Stomach (tissue), 9 donors: Measurements from ENCODE around the gene RHBDL1. TPM values are rescaled to one million over a fixed set of nuclear protein-coding genes. Genes with fewer than 3 reads are reported as not detected.
A peak's percentile ranks its signal among the peaks of the same experiment; 100 is the strongest.

Experiments used
- DNase-seq, 2 donors: peaks; one replicate each; pipeline versions ENCODE4 v3.0.0 to v3.0.0-alpha.2; 2013 to 2019
- H3K27ac ChIP-seq, 5 donors: fragments of 200-600 bp in 4 of 5; sonication (generic) in 4 of 5; one replicate each; pipeline ENCODE4 v1.5.1; 2013 to 2019; ENCODE audit warnings: mild to moderate bottlenecking in 1 of 5, moderate library complexity in 1 of 5
- H3K27me3 ChIP-seq, 3 donors: fragments of 200-600 bp; sonication (generic); one replicate each; pipeline ENCODE4 v1.5.1; 2017 to 2019; ENCODE audit warnings: mixed run types in 1 of 3
- H3K36me3 ChIP-seq, 4 donors: fragments of 200-600 bp; sonication (generic); 1 replicate in 3 of 4; 2 replicates in 1 of 4; pipeline ENCODE4 v1.5.1; 2016 to 2019
- H3K4me1 ChIP-seq, 4 donors: fragments of 200-600 bp; sonication (generic); one replicate each; pipeline ENCODE4 v1.5.1; 2016 to 2019
- H3K4me3 ChIP-seq, 4 donors: fragments of 200-600 bp; sonication (generic) in 3 of 4; one replicate each; pipeline ENCODE4 v1.5.1; 2016 to 2019; ENCODE audit warnings: mild to moderate bottlenecking in 1 of 4
- H3K9me3 ChIP-seq, 4 donors: fragments of 200-600 bp; sonication (generic); one replicate each; pipeline ENCODE4 v1.5.1; 2016 to 2019
- EP300 ChIP-seq: sonication (generic); formaldehyde crosslinking; IDR thresholded peaks from one replicate; pipeline ENCODE4 v1.6.1; 2017; ENCODE audit warnings: antibody characterized with exemption
- POLR2A ChIP-seq, 4 donors: fragments of 450-650 bp; IDR thresholded peaks; one replicate each; pipeline ENCODE4 v1.6.1; 2016; ENCODE audit warnings: antibody characterized with exemption in 4 of 4, control low read depth in 2 of 4, mild to moderate bottlenecking in 1 of 4, moderate library complexity in 1 of 4
- POLR2AphosphoS5 ChIP-seq, 3 donors: sonication (generic); formaldehyde crosslinking; IDR thresholded peaks; one replicate each; pipeline ENCODE4 v1.6.1; 2016; ENCODE audit warnings: antibody characterized with exemption in 3 of 3
- WGBS, 5 donors: extraction: QIAGEN DNeasy Blood & Tissue Kit in 3 of 5; methylation state at CpG; one replicate each; pipeline versions ENCODE4 v1.1.5 to v1.1.7; 2013 to 2018; 5-methylcytosine and 5-hydroxymethylcytosine counted together
- intact Hi-C: fragments of 100-400 bp; cut with DNase I; formaldehyde crosslinking; loops from one replicate; pipeline ENCODE4 v1.15.1; 2023; ENCODE audit warnings: low total_unique reads
- polyA plus RNA-seq, 3 donors: library from polyadenylated mRNA; stranded (reverse); fragments of 200-250 nt; gene quantifications; one replicate each; pipeline ENCODE4 v1.2.3, GENCODE V29; 2013
- total RNA-seq, 5 donors: library from RNA; depleted of rRNA; stranded (reverse); fragments of >200 nt; gene quantifications; one replicate each; pipeline versions ENCODE4 v1.1.0 to v1.2.3, GENCODE V29; 2014 to 2016
- TF ChIP-seq, protein P1 (sequence below), 7 experiments: fragments of 450-650 bp in 4 of 7; fragments of 200-600 bp in 3 of 7; sonication (generic) in 3 of 7; IDR thresholded peaks; one replicate each; pipeline ENCODE4 v1.5.1; 2016 to 2019; ENCODE audit warnings: antibody characterized with exemption in 7 of 7, control low read depth in 2 of 7, mild to moderate bottlenecking in 1 of 7
- donor health status: healthy with polysubstance abuse.
- donor health status: Bipolar disorder and iron deficiency.
- donor health status: healthy.

The RHBDL1 gene
- total and polyA plus RNA-seq, 8 donors, result 1.3 to 48.7 (median 3.3) TPM; not detected in 3

DNA sequence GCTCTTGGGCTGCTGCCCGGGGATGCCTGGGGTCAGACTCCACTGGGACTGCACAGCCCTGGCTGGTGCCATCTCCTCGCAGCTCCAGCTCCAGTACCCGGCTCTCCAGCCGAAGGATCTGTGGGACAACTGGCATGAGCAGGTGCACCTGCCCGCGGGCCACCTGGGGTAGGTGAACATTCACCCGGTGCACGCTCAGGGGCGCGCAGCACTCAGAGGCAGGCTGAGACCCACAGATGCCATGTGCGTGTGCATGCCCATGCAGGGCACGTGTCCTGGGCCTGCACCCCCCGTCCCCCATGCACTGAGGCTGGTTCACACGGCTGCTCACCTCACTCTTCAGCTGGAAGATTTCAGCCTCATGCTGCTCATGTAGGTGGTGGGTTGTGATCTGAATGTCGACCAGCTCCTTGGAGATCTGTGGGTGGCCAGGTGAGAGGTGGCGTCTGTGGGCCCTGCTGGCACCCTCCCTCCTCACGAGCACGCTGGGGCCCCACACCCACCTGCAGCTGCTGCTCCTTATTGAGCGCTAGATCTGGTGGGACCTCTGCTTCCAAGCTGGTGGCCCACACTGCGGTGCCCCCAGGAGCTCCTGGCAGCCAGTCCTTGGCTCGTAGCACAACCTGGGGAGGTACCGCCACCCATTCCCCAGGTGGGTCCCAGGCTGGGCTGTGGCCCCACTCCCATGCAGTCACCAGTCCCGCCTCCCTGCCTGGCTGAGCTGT, 50.2 kb downstream of the RHBDL1 start:
- peaks cover 0 to 52% (median 24%) of the 10 kb centered on the region in 3 donors for H3K27me3 ChIP-seq
- H3K36me3 ChIP-seq, result peaks cover 0 to 19% (median 6%) of the 10 kb centered on the region in 4 donors
- DNase-seq, result no peak
- H3K4me3 ChIP-seq, result no peak overlapping the region
- H3K9me3 ChIP-seq, result no peaks in the 10 kb centered on the region
- H3K27ac ChIP-seq, result no peak overlapping the region
- 56 to 66% (median 58%) methylated on average over 7 to 23 of the region's 23 CpGs for WGBS, 5 donors
- peaks cover 40 to 53% (median 48%) of the 10 kb centered on the region in 4 donors for H3K4me1 ChIP-seq
- intact Hi-C loops, result no loop called here
- TF ChIP-seq EP300, result no peak
- TF ChIP-seq, protein P1, sequence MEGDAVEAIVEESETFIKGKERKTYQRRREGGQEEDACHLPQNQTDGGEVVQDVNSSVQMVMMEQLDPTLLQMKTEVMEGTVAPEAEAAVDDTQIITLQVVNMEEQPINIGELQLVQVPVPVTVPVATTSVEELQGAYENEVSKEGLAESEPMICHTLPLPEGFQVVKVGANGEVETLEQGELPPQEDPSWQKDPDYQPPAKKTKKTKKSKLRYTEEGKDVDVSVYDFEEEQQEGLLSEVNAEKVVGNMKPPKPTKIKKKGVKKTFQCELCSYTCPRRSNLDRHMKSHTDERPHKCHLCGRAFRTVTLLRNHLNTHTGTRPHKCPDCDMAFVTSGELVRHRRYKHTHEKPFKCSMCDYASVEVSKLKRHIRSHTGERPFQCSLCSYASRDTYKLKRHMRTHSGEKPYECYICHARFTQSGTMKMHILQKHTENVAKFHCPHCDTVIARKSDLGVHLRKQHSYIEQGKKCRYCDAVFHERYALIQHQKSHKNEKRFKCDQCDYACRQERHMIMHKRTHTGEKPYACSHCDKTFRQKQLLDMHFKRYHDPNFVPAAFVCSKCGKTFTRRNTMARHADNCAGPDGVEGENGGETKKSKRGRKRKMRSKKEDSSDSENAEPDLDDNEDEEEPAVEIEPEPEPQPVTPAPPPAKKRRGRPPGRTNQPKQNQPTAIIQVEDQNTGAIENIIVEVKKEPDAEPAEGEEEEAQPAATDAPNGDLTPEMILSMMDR (IDR thresholded peaks at IDR 0.05), result no peak
- no peak for TF ChIP-seq POLR2AphosphoS5 (IDR thresholded peaks at IDR 0.05)
- TF ChIP-seq POLR2A (IDR thresholded peaks at IDR 0.05), result no peak

DNA sequence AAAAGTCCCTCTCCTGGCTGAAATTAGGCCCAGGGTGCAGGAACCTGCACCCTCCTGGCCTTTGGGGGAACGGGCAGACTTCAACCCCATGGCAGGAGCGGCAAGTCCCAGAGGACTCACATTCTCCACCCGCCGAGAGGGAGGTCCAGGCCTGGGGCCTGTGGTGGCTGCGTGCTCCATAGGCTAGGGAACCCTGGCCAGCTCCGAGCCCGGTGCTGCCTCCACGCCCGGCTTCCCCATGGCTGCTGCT, 50.6 kb downstream of the RHBDL1 start:
- Histone ChIP-seq H3K27ac (no peak overlapping the region), H3K4me3 (peak overlapping the region in 3 of 4 donors; percentile 48 to 69 (median 57)), H3K27me3 (peaks cover 0 to 52% (median 24%) of the 10 kb centered on the region in 3 donors), H3K9me3 (no peaks in the 10 kb centered on the region), H3K36me3 (peaks cover 0 to 24% (median 8%) of the 10 kb centered on the region in 4 donors), H3K4me1 (peaks cover 38 to 51% (median 45%) of the 10 kb centered on the region in 4 donors)
- no peak for DNase-seq
- no peak for TF ChIP-seq POLR2AphosphoS5 (IDR thresholded peaks at IDR 0.05)
- TF ChIP-seq, protein P1 (IDR thresholded peaks at IDR 0.05), result no peak
- no peak for TF ChIP-seq EP300
- no peak for TF ChIP-seq POLR2A (IDR thresholded peaks at IDR 0.05)
- 0 to 23% (median 19%) methylated on average over 2 to 9 of the region's 9 CpGs; no CpG with 5 or more reads in 1 of the 5 donors for WGBS, 5 donors
- intact Hi-C loops, result no loop called here

DNA sequence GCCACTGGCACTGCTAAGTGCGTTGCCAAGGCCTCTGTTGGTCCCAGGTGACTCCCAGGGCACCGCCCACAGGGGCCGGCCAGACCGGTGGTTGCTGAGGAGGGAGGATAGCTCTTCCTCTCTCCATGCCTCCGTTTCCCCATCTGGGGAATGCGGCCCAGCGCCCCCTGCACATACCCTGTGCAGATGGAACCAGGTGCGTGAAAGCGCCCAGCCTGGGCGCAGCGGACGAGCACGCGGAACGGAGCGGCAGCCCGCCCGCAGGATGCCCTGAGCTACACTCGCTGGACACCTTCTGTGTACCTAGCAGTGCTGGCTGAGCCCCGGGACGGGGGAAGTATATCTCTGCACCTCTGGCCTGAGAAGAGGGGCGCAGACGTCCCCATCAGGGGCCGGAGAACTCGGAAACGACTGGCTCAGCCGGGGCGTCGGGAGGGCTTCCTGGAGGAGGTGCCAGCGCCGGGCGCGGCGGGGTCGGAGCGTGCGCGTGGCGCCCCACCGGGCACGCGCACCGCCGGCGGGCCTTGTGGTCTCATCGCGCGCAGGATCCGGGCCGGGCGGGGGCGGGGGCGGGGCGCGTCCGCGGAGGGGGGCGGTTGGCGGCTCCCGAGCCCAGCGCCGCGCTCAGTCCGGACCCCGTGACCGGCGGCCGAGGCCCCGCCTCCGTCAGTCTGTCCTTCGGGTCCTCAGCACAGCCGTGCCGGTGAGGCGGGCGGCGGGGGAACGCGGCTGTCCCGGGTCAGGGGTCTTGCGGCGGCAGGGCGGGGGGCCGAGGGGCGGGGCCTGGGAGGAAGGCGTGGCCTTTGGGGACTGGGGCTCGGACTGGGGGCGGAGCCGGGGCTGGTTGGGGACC, 51.2 kb downstream of the RHBDL1 start, which contains the start of the genes CCDC78 and HAGHL:
Gene CCDC78 (minus strand): TSS at position 6 of the 853 bp plus-strand sequence. CDS start 76 bp downstream, outside the sequence.
Gene HAGHL (plus strand): TSS at position 669 of the 853 bp plus-strand sequence. CDS start 404 bp downstream, outside the sequence.
- TF ChIP-seq EP300, result no peak
- no peak for TF ChIP-seq POLR2A (IDR thresholded peaks at IDR 0.05)
- TF ChIP-seq, protein P1 (IDR thresholded peaks at IDR 0.05), result no peak
- TF ChIP-seq POLR2AphosphoS5 (IDR thresholded peaks at IDR 0.05), result no peak
- 1 to 7% (median 2%) methylated on average over 32 to 79 of the region's 88 CpGs for WGBS, 5 donors
- intact Hi-C loops, result no loop called here
- DNase-seq, result peak; percentile 65 to 83
- H3K36me3 ChIP-seq, result peaks cover 0 to 29% (median 14%) of the 10 kb centered on the region in 4 donors
- peaks cover 0 to 52% (median 24%) of the 10 kb centered on the region in 3 donors for H3K27me3 ChIP-seq
- peak within 1 kb of the TSS in 4 of 5 donors; percentile 16 to 62 (median 58) for H3K27ac ChIP-seq
- H3K4me3 ChIP-seq, result peak within 1 kb of the TSS; percentile 48 to 69 (median 54)
- H3K9me3 ChIP-seq, result no peaks in the 10 kb centered on the region
- H3K4me1 ChIP-seq, result peaks cover 34 to 47% (median 40%) of the 10 kb centered on the region in 4 donors

DNA sequence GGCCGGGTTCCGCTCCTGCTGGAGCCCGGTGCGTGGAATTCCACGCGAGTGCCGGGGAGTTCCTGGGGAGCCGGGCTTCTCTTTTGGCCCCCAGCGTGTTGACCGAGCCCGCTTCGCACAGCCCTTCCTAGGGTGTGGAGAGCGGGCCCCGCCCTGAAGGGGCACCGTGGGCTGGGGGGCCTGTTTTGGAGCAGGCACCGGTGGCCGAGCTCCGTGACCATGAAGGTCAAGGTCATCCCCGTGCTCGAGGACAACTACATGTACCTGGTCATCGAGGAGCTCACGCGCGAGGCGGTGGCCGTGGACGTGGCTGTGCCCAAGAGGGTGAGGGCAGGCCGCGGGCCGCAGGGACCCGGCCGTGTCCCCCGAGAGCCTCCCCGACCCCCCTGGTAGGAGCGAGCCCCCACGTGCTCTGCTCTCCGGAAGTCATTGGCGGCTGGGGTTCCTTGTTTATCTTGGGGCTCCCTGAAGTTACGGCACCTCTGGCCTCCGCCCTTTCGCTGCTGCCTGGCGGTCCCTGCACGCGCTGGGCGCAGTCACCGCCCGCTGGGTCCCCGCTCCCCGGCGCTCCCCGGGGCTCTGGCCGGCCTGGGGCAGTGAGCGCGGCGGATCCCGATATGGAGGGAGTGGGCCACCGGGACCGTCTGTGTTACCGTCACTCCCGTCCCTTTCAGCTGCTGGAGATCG, 52.0 kb downstream of the RHBDL1 start:
- DNase-seq, result peak in 1 of 2 donors; percentile 60
- H3K4me3 ChIP-seq, result peak overlapping the region; percentile 48 to 69 (median 54)
- peak overlapping the region in 4 of 5 donors; percentile 16 to 62 (median 58) for H3K27ac ChIP-seq
- no peaks in the 10 kb centered on the region for H3K9me3 ChIP-seq
- 0 to 2% (median 1%) methylated on average over 32 to 61 of the region's 61 CpGs for WGBS, 5 donors
- peaks cover 0 to 36% (median 22%) of the 10 kb centered on the region in 4 donors for H3K36me3 ChIP-seq
- peaks cover 0 to 52% (median 24%) of the 10 kb centered on the region in 3 donors for H3K27me3 ChIP-seq
- TF ChIP-seq POLR2AphosphoS5 (IDR thresholded peaks at IDR 0.05) (no peak), EP300 (no peak)
- H3K4me1 ChIP-seq, result peaks cover 31 to 39% (median 33%) of the 10 kb centered on the region in 4 donors
- intact Hi-C loops, result no loop called here

Other genes starting within 250 kb of the RHBDL1 start
- 100 to 1,000 TPM in 1 of 5 donors, 10 to 100 TPM in 4; 25.2 to 235 (median 83.5) TPM for gene CAPN15, start 148.0 kb upstream of the RHBDL1 start, total RNA-seq
- 10 to 100 TPM; 29.3 to 33.2 (median 29.6) TPM for gene CAPN15, start 148.0 kb upstream of the RHBDL1 start, polyA plus RNA-seq
- not detected for gene PRR35, start 115.3 kb upstream of the RHBDL1 start, total RNA-seq
- not detected for gene PRR35, start 115.3 kb upstream of the RHBDL1 start, polyA plus RNA-seq
- gene NHLRC4, start 108.7 kb upstream of the RHBDL1 start, total RNA-seq, result under 1 TPM in 2 of 5 donors, not detected in 3; 0.89 to 0.92 TPM
- 1 to 10 TPM in 2 of 3 donors, under 1 TPM in 1; 0.35 to 1.4 (median 1.4) TPM for gene NHLRC4, start 108.7 kb upstream of the RHBDL1 start, polyA plus RNA-seq
- 100 to 1,000 TPM in 2 of 5 donors, 10 to 100 TPM in 3; 14.3 to 217 (median 52.6) TPM for gene PIGQ, start 105.7 kb upstream of the RHBDL1 start, total RNA-seq
- 10 to 100 TPM; 30.1 to 46.5 (median 38.0) TPM for gene PIGQ, start 105.7 kb upstream of the RHBDL1 start, polyA plus RNA-seq
- gene RAB40C, start 85.6 kb upstream of the RHBDL1 start, total RNA-seq, result 100 to 1,000 TPM in 1 of 5 donors, 10 to 100 TPM in 4; 17.6 to 101 (median 51.3) TPM
- gene RAB40C, start 85.6 kb upstream of the RHBDL1 start, polyA plus RNA-seq, result 10 to 100 TPM; 20.9 to 24.6 (median 22.1) TPM
- gene WFIKKN1, start 44.7 kb upstream of the RHBDL1 start, total RNA-seq, result 10 to 100 TPM in 1 of 5 donors, 1 to 10 TPM in 1, under 1 TPM in 2, not detected in 1; 0.14 to 25.8 (median 2.5) TPM
- 1 to 10 TPM; 1.0 to 2.0 (median 1.5) TPM for gene WFIKKN1, start 44.7 kb upstream of the RHBDL1 start, polyA plus RNA-seq
- gene METTL26, start 39.4 kb upstream of the RHBDL1 start, total RNA-seq, result 100 to 1,000 TPM in 2 of 5 donors, 10 to 100 TPM in 3; 17.3 to 271 (median 82.9) TPM
- 100 to 1,000 TPM; 177 to 234 (median 218) TPM for gene METTL26, start 39.4 kb upstream of the RHBDL1 start, polyA plus RNA-seq
- gene MCRIP2, start 33.8 kb upstream of the RHBDL1 start, total RNA-seq, result 100 to 1,000 TPM in 1 of 5 donors, 10 to 100 TPM in 4; 14.0 to 440 (median 67.7) TPM
- 100 to 1,000 TPM in 2 of 3 donors, 10 to 100 TPM in 1; 83.2 to 109 (median 107) TPM for gene MCRIP2, start 33.8 kb upstream of the RHBDL1 start, polyA plus RNA-seq
- 100 to 1,000 TPM in 2 of 5 donors, 10 to 100 TPM in 3; 27.2 to 114 (median 30.9) TPM for gene WDR90, start 26.3 kb upstream of the RHBDL1 start, total RNA-seq
- 10 to 100 TPM; 19.9 to 33.6 (median 22.0) TPM for gene WDR90, start 26.3 kb upstream of the RHBDL1 start, polyA plus RNA-seq
- gene RHOT2, start 7.5 kb upstream of the RHBDL1 start, total RNA-seq, result 100 to 1,000 TPM in 3 of 5 donors, 10 to 100 TPM in 2; 41.5 to 574 (median 171) TPM
- gene RHOT2, start 7.5 kb upstream of the RHBDL1 start, polyA plus RNA-seq, result 100 to 1,000 TPM in 1 of 3 donors, 10 to 100 TPM in 2; 68.1 to 151 (median 68.8) TPM
- 100 to 1,000 TPM in 3 of 5 donors, 10 to 100 TPM in 2; 43.5 to 307 (median 206) TPM for gene STUB1, start 4.7 kb downstream of the RHBDL1 start, total RNA-seq
- gene STUB1, start 4.7 kb downstream of the RHBDL1 start, polyA plus RNA-seq, result 100 to 1,000 TPM; 123 to 183 (median 128) TPM
- gene JMJD8, start 8.7 kb downstream of the RHBDL1 start, total RNA-seq, result 100 to 1,000 TPM in 4 of 5 donors, 10 to 100 TPM in 1; 24.2 to 229 (median 123) TPM
- 10 to 100 TPM; 27.6 to 44.2 (median 31.9) TPM for gene JMJD8, start 8.7 kb downstream of the RHBDL1 start, polyA plus RNA-seq
- 10 to 100 TPM in 4 of 5 donors, 1 to 10 TPM in 1; 2.0 to 72.3 (median 27.4) TPM for gene WDR24, start 14.7 kb downstream of the RHBDL1 start, total RNA-seq
- 1 to 10 TPM; 4.7 to 6.7 (median 5.7) TPM for gene WDR24, start 14.7 kb downstream of the RHBDL1 start, polyA plus RNA-seq
- under 1 TPM in 2 of 5 donors, not detected in 3; 0.37 to 0.72 TPM for gene FBXL16, start 30.1 kb downstream of the RHBDL1 start, total RNA-seq
- 1 to 10 TPM in 2 of 3 donors, under 1 TPM in 1; 0.61 to 3.6 (median 1.3) TPM for gene FBXL16, start 30.1 kb downstream of the RHBDL1 start, polyA plus RNA-seq
- gene METRN, start 39.4 kb downstream of the RHBDL1 start, total RNA-seq, result 10 to 100 TPM in 4 of 5 donors, 1 to 10 TPM in 1; 7.1 to 79.7 (median 20.4) TPM
- gene METRN, start 39.4 kb downstream of the RHBDL1 start, polyA plus RNA-seq, result 10 to 100 TPM; 36.9 to 45.8 (median 39.4) TPM
- 100 to 1,000 TPM in 1 of 5 donors, 10 to 100 TPM in 3, 1 to 10 TPM in 1; 9.7 to 602 (median 44.9) TPM for gene ANTKMT, start 45.5 kb downstream of the RHBDL1 start, total RNA-seq
- gene ANTKMT, start 45.5 kb downstream of the RHBDL1 start, polyA plus RNA-seq, result 10 to 100 TPM; 35.9 to 65.0 (median 58.0) TPM
- 10 to 100 TPM in 1 of 5 donors, 1 to 10 TPM in 1, not detected in 3; 1.3 to 14.3 TPM for gene CCDC78, start 50.8 kb downstream of the RHBDL1 start, total RNA-seq
- 1 to 10 TPM in 2 of 3 donors, not detected in 1; 1.3 to 1.7 TPM for gene CCDC78, start 50.8 kb downstream of the RHBDL1 start, polyA plus RNA-seq
- gene HAGHL, start 51.4 kb downstream of the RHBDL1 start, total RNA-seq, result 10 to 100 TPM in 1 of 5 donors, 1 to 10 TPM in 2, not detected in 2; 3.3 to 19.9 (median 4.0) TPM
- gene HAGHL, start 51.4 kb downstream of the RHBDL1 start, polyA plus RNA-seq, result 1 to 10 TPM; 3.1 to 7.9 (median 3.7) TPM
- 100 to 1,000 TPM in 1 of 5 donors, 10 to 100 TPM in 4; 35.4 to 145 (median 62.9) TPM for gene CIAO3, start 65.3 kb downstream of the RHBDL1 start, total RNA-seq
- gene CIAO3, start 65.3 kb downstream of the RHBDL1 start, polyA plus RNA-seq, result 10 to 100 TPM; 22.8 to 37.6 (median 37.2) TPM
- gene MSLN, start 85.1 kb downstream of the RHBDL1 start, total RNA-seq, result 10 to 100 TPM in 1 of 5 donors, 1 to 10 TPM in 3, not detected in 1; 1.6 to 41.5 (median 3.4) TPM
- gene MSLN, start 85.1 kb downstream of the RHBDL1 start, polyA plus RNA-seq, result 10 to 100 TPM in 1 of 3 donors, 1 to 10 TPM in 1, under 1 TPM in 1; 0.92 to 83.7 (median 6.1) TPM
- 10 to 100 TPM in 4 of 5 donors, 1 to 10 TPM in 1; 9.0 to 43.7 (median 37.9) TPM for gene RPUSD1, start 112.7 kb downstream of the RHBDL1 start, total RNA-seq
- 10 to 100 TPM; 16.4 to 22.9 (median 17.3) TPM for gene RPUSD1, start 112.7 kb downstream of the RHBDL1 start, polyA plus RNA-seq
- gene CHTF18, start 112.9 kb downstream of the RHBDL1 start, total RNA-seq, result 100 to 1,000 TPM in 1 of 5 donors, 10 to 100 TPM in 2, 1 to 10 TPM in 2; 2.9 to 143 (median 15.2) TPM
- gene CHTF18, start 112.9 kb downstream of the RHBDL1 start, polyA plus RNA-seq, result 10 to 100 TPM; 17.9 to 31.0 (median 25.1) TPM
- gene GNG13, start 125.1 kb downstream of the RHBDL1 start, total RNA-seq, result not detected
- not detected for gene GNG13, start 125.1 kb downstream of the RHBDL1 start, polyA plus RNA-seq